ENCODE results near the gene MRPL22. TPM values are rescaled to one million over a fixed set of nuclear protein-coding genes. Genes with fewer than 3 reads are reported as not detected.
"Not testable (repeated sequence)": the region's sequence is repeated elsewhere in the genome, so short reads cannot be mapped to it uniquely, and the experiment has no call there.

Gene MRPL22
- total and polyA plus RNA-seq, 2 experiments from 2014 or later: 27.3 to 164 TPM

- peaks cover 53% of the 10 kb centered on the region for H3K36me3 ChIP-seq
- no peak for TF ChIP-seq CTCF (IDR thresholded peaks at IDR 0.05; ENCODE audit: low read depth, low read length)
- no peak for DNase-seq (ENCODE audit: low read depth in 1 of 2, low spot score in 1 of 2)
- no peak overlapping the region for H3K27ac ChIP-seq
- H3K9me3 ChIP-seq (ENCODE audit: low read depth): no peaks in the 10 kb centered on the region
- H3K4me1 ChIP-seq (ENCODE audit: low read depth): no peaks in the 10 kb centered on the region
- H3K27me3 ChIP-seq: no peaks in the 10 kb centered on the region
- no peak overlapping the region for H3K4me3 ChIP-seq
Observed at GRCh38 chr5:154898210-154898609, 42.7 kb upstream of the MRPL22 start.

- Histone ChIP-seq H3K4me3 (no peak overlapping the region), H3K4me1 (ENCODE audit: low read depth) (no peaks in the 10 kb centered on the region), H3K9me3 (ENCODE audit: low read depth) (no peaks in the 10 kb centered on the region), H3K27ac (no peak overlapping the region), H3K27me3 (no peaks in the 10 kb centered on the region), H3K36me3 (peaks cover 58% of the 10 kb centered on the region)
- DNase-seq (ENCODE audit: low read depth in 1 of 2, low spot score in 1 of 2): no peak
- TF ChIP-seq CTCF (IDR thresholded peaks at IDR 0.05; ENCODE audit: low read depth, low read length): no peak
Observed at GRCh38 chr5:154899151-154899816, 41.6 kb upstream of the MRPL22 start.

- no peaks in the 10 kb centered on the region for H3K4me1 ChIP-seq (ENCODE audit: low read depth)
- no peak overlapping the region for H3K27ac ChIP-seq
- no peak for TF ChIP-seq CTCF (IDR thresholded peaks at IDR 0.05; ENCODE audit: low read depth, low read length)
- no peak for DNase-seq (ENCODE audit: low read depth in 1 of 2, low spot score in 1 of 2)
- no peaks in the 10 kb centered on the region for H3K9me3 ChIP-seq (ENCODE audit: low read depth)
- H3K36me3 ChIP-seq: peaks cover 62% of the 10 kb centered on the region
- H3K4me3 ChIP-seq: no peak overlapping the region
- H3K27me3 ChIP-seq: no peaks in the 10 kb centered on the region
Observed at GRCh38 chr5:154900066-154900465, 40.8 kb upstream of the MRPL22 start.

- H3K4me1 ChIP-seq (ENCODE audit: low read depth): no peaks in the 10 kb centered on the region
- H3K36me3 ChIP-seq: peaks cover 63% of the 10 kb centered on the region
- no peak overlapping the region for H3K4me3 ChIP-seq
- no peaks in the 10 kb centered on the region for H3K27me3 ChIP-seq
- TF ChIP-seq CTCF (IDR thresholded peaks at IDR 0.05; ENCODE audit: low read depth, low read length): no peak
- no peak for DNase-seq (ENCODE audit: low read depth in 1 of 2, low spot score in 1 of 2)
- no peaks in the 10 kb centered on the region for H3K9me3 ChIP-seq (ENCODE audit: low read depth)
- H3K27ac ChIP-seq: no peak overlapping the region
Observed at GRCh38 chr5:154901276-154901675, 39.6 kb upstream of the MRPL22 start.

GRCh38 chr5:154901913-154902312 lies 39.0 kb upstream of the MRPL22 start:
- DNase-seq (ENCODE audit: low read depth in 1 of 2, low spot score in 1 of 2): no peak
- no peaks in the 10 kb centered on the region for H3K4me1 ChIP-seq (ENCODE audit: low read depth)
- H3K27ac ChIP-seq: no peak overlapping the region
- H3K27me3 ChIP-seq: no peaks in the 10 kb centered on the region
- no peak for TF ChIP-seq CTCF (IDR thresholded peaks at IDR 0.05; ENCODE audit: low read depth, low read length)
- no peak overlapping the region for H3K4me3 ChIP-seq
- H3K9me3 ChIP-seq (ENCODE audit: low read depth): no peaks in the 10 kb centered on the region
- H3K36me3 ChIP-seq: peaks cover 70% of the 10 kb centered on the region

- DNase-seq (ENCODE audit: low read depth in 1 of 2, low spot score in 1 of 2); H3K4me3 ChIP-seq; H3K27ac ChIP-seq; H3K27me3 ChIP-seq; H3K9me3 ChIP-seq (ENCODE audit: low read depth); H3K4me1 ChIP-seq (ENCODE audit: low read depth): not testable (repeated sequence)
- H3K36me3 ChIP-seq: peaks cover 56% of the 10 kb centered on the region
Observed at GRCh38 chr5:154905601-154906000, 35.3 kb upstream of the MRPL22 start.

Measured in cardiac muscle cell (in vitro differentiated cells and primary cell).